Stimulated activated CD4-positive, alpha-beta T cell treated with anti-CD3 and anti-CD28 coated beads, Interleukin-2, amount 100 ng/mL, for 24 hours (primary cell): ENCODE results near the gene OAS2.

Experiments used
- DNase-seq, 2 donors: peaks; one replicate each; pipeline ENCODE4 v3.0.0-alpha.2; 2020

OAS2 gene, protein sequence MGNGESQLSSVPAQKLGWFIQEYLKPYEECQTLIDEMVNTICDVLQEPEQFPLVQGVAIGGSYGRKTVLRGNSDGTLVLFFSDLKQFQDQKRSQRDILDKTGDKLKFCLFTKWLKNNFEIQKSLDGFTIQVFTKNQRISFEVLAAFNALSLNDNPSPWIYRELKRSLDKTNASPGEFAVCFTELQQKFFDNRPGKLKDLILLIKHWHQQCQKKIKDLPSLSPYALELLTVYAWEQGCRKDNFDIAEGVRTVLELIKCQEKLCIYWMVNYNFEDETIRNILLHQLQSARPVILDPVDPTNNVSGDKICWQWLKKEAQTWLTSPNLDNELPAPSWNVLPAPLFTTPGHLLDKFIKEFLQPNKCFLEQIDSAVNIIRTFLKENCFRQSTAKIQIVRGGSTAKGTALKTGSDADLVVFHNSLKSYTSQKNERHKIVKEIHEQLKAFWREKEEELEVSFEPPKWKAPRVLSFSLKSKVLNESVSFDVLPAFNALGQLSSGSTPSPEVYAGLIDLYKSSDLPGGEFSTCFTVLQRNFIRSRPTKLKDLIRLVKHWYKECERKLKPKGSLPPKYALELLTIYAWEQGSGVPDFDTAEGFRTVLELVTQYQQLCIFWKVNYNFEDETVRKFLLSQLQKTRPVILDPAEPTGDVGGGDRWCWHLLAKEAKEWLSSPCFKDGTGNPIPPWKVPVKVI

DNA sequence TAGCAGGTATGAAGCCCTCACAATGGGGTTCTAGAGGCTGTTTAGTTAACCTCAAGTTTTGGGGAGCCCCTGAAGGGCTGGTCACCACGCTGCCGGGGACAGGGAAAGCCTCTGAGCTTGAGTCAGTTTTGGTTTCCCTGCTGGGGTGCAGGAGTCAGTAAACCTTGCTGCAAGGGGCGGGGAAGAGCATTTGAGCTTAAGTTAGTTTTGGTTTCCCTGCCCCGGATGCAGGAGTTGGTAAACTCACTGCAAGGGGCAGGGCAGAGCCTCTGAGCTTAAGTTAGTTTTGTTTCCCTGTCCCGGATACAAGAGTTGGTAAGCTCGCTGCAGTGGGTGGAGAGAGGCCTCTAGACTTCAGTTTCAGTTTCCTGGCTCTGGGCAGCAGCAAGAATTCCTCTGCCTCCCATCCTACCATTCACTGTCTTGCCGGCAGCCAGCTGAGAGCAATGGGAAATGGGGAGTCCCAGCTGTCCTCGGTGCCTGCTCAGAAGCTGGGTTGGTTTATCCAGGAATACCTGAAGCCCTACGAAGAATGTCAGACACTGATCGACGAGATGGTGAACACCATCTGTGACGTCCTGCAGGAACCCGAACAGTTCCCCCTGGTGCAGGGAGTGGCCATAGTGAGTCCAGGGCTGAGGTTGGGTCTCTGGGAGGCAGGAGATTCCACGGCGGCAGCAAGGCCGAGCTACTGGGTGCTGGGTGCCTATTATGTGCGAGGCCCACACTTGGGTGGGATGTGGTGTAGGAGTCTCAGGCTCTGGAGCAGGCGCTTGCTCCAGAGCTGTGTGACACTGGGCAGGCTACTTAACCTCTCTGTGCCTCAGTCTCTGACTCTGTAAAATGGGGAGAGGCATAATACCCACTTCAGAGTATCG is at the start of gene OAS2:
Gene OAS2, plus strand, starts transcription at position 357 of the 878 bp plus-strand sequence. Its CDS starts 90 bp downstream, at position 447.
- peak; percentile 75 to 76 for DNase-seq

DNA sequence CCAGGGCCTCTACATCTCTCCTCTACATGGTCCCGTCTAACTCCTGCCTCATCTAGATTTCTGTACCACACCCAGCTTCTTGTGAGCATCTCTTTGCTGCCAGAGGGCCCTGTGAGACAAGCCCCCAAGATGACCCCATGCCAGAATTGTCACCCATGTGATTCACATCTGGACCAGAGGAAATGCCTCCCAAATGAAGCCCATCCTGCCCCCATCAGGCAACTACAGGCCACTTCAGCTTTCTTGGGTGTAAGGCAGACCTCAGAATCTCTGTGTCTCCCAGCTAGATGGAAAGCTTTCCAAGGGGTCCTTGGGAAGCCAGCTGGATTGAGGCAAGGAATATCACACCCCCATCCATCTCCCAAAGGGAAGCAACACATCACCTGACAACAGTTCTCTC is 49.3 kb upstream of the OAS2 start:
- DNase-seq = no peak

DNA sequence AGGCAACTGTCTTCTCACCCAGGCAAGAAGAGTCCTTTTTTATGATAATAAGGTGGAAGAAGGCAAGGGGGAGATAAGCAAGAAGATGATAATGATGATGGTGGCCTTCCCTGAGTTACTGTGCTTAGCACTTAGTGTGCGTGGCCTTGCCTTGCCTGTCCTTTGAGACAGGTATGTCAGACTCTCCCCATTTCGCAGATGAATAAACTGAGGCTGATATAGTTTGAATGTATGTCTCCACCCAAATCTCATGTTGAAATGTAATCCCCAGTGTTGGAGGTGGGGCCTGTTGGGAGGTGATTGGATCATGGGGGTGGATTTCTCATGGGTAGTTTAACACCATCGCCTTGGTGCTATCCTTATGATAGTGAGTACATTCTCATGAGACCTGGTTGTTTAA is 48.6 kb upstream of the OAS2 start:
- DNase-seq = no peak

DNA sequence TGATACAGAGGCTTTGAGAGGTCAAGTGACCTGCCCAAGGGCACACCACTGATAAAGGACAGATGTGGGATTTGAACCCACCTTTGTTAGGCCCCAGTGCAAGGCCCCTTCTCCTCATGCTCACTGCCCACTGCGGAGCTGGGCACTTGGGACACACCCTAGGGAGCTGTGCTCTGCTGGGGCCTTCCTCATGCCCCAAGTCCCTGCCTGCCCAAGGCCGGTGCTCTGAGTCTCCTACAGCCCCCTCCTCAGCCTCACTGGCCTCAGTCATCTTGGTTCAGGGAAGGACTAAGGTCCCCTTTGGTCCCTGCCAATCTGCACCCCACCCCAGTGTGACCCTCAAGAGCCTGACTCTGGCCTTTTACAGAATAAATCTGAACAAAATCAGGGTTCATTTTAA is 48.0 kb upstream of the OAS2 start:
- DNase-seq = no peak

DNA sequence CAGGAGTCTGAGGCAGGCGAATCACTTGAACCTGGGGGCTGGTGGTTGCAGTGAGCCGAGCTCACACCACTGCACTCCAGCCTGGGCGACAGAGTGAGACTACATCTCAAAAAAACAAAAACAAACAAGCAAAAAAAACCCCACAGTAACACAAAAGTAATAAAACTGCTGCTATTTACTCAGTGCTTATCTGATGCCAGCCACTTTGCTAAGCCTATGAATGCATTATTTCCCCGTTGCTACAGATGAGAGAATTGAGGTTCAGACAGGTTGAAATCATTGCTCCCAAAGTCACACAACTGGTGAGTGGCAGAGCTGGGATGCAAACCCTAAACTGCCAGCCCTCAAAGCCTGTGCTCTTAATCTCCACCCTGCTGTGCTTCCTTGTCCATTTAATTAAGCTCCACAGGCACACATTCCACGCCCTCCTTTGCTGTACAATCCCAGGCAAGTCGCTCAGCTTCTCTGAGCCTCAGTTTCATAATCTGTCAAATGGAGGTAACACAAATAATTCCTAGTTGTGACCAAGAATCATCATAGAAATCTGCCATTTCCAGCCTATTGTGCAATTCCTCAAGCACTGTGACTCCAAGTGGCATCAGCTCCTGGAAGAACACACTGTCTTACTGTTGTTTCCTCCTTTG is 45.7 kb upstream of the OAS2 start:
- DNase-seq = no peak

DNA sequence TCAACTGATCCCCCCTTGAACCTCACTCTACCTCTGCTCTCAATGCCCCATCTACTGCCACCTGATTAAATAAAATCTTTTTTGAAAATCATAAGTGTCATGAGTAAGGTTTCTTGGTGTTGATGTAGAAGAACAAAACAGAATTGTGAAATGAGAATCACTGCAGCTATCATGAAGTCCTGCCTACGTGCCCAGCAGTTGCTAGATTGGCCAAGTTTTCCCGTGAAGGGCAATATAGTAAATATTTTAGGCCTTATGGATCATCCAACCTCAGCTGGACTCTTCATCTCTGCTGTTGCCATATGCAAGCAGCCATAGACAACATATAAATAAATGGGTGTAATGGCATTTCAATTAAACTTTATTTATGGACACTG is 45.2 kb upstream of the OAS2 start:
- DNase-seq = no peak

DNA sequence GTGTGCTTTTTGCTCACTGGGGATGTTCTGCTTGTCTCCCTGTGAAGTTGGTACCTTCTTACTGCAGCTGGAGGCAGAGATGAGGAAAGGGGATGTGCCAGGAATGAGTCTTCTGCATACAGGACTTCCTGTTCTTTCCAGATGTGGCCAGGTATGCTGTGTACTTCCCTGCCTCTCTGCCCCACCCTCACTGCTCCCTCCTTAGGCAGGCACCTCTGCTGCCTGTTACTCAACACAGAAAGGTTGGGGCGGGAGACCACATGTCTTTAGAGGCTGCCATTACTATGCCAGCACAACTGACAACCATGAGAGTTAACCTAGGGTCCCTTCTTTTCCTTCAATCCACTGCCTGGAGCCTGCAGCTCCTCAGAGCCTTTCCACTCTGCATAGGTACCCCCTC is 42.1 kb upstream of the OAS2 start:
- no peak for DNase-seq

DNA sequence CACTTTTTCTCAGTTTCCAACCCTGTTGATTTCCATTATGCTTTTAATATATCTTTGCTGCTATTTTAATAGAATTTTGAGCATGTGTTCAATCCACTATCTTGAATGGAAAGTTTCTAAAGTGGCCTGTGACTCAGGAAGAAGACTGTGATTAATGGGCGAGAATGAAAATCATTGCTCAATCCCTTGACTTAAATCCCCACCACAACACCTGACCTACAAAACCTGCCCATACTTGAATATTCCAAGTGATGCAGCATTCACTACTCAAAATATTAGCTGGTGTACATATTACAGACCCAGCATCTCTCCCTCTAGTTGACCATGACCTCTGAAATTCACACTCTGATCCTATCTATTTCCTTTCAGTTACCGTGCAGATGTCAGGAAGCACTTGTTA is 41.4 kb upstream of the OAS2 start:
- DNase-seq = no peak

DNA sequence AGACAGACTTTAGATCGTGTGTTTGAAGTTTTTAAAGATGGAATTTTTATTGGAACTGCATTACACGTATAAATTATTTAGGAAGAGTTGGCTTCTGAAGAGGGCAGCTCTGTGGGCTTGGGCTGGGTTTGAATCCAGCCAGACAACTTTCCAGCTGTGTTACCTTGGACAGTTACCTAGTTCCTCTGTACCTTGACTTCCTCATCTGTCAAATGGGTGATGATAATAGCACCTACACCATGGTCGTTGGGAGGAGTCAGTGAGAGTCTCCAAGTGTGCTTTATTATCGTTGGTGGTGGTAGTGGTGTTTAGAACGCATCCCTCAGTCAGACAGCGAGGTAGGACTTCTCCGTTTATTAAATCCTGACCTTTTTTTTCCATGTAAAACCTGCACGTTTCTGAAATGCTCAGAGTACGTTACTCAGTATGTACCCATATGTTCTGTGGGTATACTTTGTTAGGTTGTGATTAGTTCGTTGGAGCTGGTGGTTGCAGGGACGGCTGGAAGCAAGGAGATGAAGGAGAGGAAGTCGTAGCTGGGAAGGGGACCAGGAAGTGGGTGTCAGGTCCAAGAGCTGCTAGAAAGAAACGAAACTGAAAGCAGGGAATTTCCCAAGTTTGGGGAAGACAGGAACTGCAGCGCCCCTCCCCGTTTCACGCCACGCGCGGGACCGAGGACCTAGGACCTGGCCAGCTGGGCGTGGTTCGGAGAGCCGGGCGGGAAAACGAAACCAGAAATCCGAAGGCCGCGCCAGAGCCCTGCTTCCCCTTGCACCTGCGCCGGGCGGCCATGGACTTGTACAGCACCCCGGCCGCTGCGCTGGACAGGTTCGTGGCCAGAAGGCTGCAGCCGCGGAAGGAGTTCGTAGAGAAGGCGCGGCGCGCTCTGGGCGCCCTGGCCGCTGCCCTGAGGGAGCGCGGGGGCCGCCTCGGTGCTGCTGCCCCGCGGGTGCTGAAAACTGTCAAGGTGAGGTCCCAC is 40.3 kb upstream of the OAS2 start, which contains the start of gene OAS3:
Gene OAS3, plus strand, starts transcription at position 734 of the 979 bp plus-strand sequence. Its CDS starts 57 bp downstream, at position 791.
- DNase-seq = peak; percentile 62 to 63

DNA sequence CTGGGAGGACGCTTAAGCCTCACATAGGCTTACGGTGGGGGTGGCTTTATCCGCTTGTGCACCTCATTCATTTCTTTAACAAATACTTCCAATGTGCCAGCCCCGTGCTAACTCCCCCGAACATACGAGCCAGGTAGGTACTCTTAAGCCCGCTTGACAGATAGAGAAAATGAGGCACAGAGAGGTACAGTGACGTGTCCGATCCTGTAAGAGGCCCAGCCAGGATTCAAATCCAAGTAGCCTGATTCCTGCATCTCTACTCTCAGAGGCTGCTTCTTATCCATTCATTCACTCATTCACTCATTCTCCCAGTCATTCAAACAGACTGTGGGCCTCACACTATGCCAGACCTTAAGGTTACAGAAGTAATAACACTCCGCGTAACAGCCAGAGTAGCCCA is 39.6 kb upstream of the OAS2 start:
- DNase-seq = no peak

DNA sequence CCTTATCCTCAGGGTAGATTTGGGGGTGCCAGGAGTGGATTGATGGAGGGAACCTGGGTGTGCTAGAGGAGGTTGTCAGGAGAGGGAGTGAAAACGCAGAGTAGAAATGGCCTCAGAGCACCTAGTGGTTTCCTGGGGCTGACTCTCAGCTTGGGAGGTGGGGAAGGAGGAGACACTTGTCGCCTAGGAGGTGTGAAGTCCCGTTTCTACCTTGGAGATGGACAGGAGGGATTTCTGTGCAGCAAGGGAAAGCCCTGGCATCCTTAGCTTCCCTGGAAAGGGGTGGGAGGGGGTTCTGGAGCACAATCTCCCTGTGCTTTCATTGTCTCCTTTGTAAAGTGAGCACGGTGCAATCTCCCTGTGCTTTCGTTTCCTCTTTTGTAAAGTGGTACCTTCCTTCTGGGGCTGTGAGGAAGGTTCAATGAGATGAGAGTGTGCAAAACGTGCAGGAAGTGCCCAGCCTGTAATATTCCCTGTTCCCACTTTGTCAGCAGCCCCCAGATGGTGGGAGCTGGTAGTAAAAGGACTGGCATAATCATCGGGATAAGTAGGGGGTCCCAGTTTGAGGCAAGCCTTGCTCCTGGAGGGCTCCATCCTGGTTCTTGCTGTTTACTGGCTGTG is 38.4 kb upstream of the OAS2 start:
- no peak for DNase-seq

DNA sequence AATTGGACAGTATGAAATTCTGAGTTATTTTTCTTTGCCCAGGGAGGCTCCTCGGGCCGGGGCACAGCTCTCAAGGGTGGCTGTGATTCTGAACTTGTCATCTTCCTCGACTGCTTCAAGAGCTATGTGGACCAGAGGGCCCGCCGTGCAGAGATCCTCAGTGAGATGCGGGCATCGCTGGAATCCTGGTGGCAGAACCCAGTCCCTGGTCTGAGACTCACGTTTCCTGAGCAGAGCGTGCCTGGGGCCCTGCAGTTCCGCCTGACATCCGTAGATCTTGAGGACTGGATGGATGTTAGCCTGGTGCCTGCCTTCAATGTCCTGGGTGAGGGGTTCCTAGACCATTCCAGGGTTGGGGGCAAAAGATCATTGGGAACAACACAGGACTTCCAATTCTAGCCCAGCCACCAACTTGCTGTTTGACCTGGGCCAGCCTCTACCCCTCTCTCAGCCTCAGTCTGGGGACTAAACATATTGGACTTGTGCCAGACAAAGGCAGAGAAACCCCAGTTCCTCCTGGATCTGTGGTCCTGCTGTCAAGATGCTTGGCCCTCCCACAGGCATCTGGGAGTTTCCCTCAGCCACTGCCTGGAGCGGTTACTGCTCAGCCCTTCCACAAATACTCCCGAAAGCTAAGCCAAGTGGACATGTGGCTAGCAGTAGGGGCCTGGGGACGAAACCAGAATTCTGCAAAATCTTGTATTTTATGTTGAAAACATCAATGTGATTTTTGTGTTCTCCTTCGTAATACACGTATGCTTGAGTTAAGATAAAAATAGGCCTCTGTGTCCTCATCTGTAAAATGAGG is 36.6 kb upstream of the OAS2 start:
- DNase-seq = no peak

DNA sequence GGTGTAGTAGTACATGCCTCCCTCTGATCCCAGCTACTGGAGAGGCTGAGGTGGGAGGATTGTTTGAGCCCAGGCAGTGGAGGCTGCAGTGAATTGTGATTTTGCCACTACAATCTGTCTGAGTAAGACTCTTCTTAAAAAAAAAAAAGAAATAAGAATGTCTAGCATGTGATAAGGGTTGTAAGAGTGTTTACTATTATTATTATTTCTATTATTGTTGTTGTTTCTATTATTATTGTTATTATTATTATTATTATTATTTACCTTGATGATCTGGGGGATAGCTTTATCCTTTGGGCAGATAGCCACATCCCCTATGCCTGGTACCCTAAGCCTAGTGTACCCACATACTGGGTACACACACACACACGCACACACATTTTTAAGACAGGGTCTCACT is 35.7 kb upstream of the OAS2 start:
- no peak for DNase-seq

DNA sequence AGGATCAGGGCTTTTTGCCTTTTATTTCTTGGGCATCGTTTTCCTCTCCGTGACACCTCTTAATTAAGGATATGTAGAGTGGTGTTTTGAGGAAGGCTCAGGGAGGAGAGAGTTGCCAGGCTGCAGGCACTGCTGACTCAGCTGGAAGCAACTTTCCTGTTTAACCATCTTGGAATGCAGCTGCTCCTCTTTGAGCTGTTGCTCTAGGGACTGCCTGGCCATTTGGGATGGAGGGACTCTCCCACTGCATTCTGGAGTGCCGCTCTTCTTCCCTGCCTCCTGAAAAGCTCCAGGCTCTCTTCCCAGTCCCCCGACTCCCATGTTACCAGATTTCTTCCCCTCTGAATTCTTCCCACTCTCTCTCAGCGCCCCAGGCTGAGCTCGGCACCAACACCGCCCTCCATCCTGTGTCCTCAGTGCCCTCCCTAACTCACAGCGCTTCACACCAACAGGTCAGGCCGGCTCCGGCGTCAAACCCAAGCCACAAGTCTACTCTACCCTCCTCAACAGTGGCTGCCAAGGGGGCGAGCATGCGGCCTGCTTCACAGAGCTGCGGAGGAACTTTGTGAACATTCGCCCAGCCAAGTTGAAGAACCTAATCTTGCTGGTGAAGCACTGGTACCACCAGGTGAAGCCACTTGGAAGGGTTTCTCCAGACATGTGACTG is 34.2 kb upstream of the OAS2 start:
- no peak for DNase-seq

DNA sequence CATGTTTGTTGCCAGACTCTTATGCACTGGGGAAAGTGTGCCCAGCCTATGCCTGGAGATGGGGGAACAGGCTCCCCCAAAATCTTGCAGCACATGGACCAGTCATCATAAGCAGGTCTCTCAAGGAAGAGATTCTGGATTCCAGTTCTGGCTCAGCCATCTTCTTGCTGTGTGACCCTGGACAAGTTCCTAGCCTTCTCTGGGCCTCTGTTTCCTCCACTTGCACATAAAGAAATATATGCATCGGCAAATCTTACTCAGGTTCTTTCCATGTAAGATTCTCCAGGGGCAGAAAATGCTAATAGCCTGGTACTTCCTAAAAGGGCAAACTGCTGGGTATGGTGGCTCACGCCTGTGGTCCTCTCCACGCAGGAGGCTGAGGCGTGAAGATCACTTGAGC is 32.8 kb upstream of the OAS2 start:
- no peak for DNase-seq

DNA sequence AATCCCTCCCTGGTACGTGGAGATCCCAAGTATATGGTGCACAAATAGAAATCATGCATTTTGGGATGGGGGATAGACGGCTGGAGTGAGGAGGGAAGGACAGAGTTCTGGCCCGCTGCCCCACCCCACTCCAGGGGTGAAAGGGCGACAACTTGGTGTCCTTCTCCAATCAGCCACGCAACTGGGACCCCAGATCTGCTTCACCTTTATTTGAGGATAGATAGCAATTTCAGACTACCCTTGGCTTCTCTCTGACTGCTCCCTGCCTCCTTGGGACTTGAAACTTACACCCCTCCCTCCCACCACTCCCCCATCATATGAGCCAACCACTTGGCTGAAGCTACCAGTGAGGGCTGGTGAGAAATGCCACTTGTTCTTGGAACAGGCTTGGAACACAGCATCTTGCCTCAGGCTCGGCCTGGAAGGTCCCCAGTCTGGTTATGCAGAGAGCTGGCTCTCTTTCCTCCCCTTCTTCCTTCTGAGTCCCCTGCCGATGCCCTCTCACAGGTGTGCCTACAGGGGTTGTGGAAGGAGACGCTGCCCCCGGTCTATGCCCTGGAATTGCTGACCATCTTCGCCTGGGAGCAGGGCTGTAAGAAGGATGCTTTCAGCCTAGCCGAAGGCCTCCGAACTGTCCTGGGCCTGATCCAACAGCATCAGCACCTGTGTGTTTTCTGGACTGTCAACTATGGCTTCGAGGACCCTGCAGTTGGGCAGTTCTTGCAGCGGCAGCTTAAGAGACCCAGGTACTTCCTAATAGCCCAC is 31.9 kb upstream of the OAS2 start:
- DNase-seq = no peak

DNA sequence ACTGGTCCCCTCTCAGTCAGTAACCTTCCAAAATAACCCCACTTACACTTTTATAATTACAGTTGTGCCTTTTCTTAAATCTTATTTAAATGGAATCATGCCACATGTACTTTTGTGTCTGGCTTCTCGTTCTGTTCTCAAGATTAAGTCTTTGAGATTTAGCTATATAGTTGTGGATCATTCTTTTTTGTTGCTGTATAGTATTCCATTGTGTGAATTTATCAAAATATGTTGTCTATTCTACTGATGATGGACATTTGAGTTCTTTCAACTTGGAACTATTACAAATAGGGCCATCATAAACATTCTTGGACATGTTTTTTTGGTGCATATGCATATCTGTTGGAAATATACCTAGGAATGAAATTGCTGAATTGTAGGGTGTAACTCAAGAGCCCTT is 31.0 kb upstream of the OAS2 start:
- DNase-seq = no peak

DNA sequence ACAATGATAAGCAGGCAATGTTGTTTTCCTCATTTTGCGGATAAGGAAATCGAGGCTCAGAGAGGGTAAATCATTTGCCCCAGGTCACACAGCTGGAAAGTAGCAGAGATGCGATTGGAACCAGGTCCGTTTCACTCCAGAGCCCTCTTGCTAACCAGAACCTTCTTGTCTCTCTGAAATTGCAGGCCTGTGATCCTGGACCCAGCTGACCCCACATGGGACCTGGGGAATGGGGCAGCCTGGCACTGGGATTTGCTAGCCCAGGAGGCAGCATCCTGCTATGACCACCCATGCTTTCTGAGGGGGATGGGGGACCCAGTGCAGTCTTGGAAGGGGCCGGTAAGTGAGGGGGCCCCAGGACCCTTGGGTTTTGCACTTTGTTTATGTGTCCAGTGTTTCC is 30.6 kb upstream of the OAS2 start:
- no peak for DNase-seq

DNA sequence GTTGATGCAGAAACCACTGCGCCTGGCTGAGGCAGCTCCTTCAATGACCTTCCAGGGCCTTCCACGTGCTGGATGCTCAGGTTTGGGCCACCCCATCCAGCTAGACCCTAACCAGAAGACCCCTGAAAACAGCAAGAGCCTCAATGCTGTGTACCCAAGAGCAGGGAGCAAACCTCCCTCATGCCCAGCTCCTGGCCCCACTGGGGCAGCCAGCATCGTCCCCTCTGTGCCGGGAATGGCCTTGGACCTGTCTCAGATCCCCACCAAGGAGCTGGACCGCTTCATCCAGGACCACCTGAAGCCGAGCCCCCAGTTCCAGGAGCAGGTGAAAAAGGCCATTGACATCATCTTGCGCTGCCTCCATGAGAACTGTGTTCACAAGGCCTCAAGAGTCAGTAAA is 29.5 kb upstream of the OAS2 start:
- no peak for DNase-seq
